Fibroblast of skin of left quadriceps (primary cell): Measurements from ENCODE around the gene SH3TC1.

Source experiments
- DNase-seq, 2 experiments: peaks; one replicate each; pipeline ENCODE4 v3.0.0-alpha.2; 2013; ENCODE audit warnings: low read depth in 2 of 2

The SH3TC1 gene

GRCh38 chr4:8198206-8198905 lies 734 bp upstream of the SH3TC1 start:
- DNase-seq, result no peak

GRCh38 chr4:8199594-8200301 lies 658 bp downstream of the SH3TC1 start:
- no peak for DNase-seq

GRCh38 chr4:8200302-8200975 lies 1.3 kb downstream of the SH3TC1 start:
- no peak for DNase-seq

- no peak for DNase-seq
Measured at GRCh38 chr4:8201321-8201781, 2.3 kb downstream of the SH3TC1 start.

GRCh38 chr4:8202108-8203051 lies 3.3 kb downstream of the SH3TC1 start:
- DNase-seq, result no peak

- DNase-seq, result no peak
Measured at GRCh38 chr4:8203052-8203401, 3.9 kb downstream of the SH3TC1 start.

DNA sequence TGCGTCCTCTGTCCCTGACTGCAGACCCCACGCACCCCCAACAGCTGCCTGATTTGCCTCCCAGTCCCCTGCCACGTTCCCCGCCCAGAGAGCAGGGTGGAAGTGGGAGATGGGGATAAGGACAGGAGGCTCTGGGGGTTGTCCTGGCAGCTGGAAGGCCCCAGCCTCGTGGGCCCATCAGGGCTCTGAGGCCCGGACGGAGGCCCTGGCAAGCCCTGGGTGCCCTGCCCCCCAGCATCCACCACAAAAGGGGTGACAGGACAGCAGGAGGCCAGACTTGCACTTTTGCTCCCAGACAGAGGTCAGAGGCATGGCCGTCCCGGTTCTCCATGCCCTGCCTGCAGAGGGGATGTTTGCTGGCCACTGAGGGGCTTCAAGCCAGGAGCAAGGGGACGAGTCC lies 4.7 kb downstream of the SH3TC1 start:
- DNase-seq, result no peak

- no peak for DNase-seq
Measured at GRCh38 chr4:8204576-8205227, 5.6 kb downstream of the SH3TC1 start.

GRCh38 chr4:8205241-8205707 lies 6.2 kb downstream of the SH3TC1 start:
- no peak for DNase-seq

- DNase-seq, result no peak
Measured at GRCh38 chr4:8205749-8206611, 6.9 kb downstream of the SH3TC1 start.

DNA sequence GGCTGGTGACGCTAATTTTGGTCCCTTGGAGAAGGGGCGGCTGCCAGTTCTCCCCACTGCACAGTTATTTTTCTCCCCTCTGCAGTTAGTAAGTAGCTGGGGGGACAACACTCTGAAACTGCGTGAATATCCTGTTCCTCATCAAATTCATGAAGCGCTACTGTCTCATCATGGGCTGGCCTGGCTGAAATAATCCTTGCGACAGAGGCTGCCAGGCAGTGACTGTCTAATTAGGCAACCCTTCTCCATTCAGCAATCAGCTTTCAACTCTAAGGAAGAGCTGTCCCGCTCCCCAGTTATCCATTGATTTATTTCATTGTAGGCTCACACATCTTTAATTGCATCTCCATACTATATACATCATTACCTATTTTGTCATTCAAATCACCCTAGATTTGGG lies 8.2 kb downstream of the SH3TC1 start:
- no peak for DNase-seq

- no peak for DNase-seq
Measured at GRCh38 chr4:8208565-8208964, 9.5 kb downstream of the SH3TC1 start.

DNA sequence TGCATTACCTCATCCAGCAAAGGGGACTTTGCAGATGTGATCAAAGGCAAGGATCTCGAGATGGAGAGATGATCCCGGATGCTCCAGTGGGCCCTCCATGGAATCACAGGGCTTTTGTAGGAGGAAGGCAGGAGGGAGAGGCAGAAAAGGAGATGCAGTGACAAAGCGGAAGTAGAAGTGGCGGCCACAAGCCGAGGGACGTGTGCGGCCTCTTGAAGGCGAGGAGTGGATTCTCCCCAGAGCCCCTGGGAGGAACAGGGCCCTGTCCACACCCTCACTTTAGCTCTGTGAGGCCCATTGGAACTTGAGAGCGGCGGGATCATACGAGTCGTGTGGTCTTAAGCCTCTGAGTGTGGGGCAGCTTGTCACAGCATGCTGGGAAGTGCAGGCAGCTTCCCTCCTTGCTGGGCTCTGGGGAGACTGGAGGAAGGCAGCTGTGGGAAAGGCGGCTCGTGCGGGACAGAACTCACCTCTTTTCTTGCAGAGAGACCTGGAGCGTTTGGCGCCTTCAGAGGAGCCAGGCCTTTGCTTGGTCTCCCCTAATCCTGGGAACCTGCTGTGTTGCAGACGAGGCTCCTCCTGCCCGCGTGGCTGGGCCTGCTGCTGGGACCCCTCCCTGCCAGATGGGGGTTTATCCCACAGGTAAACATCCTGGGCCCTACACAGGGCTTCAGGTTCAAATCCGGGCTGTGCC lies 10.2 kb downstream of the SH3TC1 start:
- no peak for DNase-seq

GRCh38 chr4:8210010-8210409 lies 10.9 kb downstream of the SH3TC1 start:
- DNase-seq, result no peak

- no peak for DNase-seq
Measured at GRCh38 chr4:8210616-8211015, 11.5 kb downstream of the SH3TC1 start.

GRCh38 chr4:8211251-8211650 lies 12.2 kb downstream of the SH3TC1 start:
- no peak for DNase-seq

GRCh38 chr4:8211737-8212581 lies 12.9 kb downstream of the SH3TC1 start:
- DNase-seq, result no peak

DNA sequence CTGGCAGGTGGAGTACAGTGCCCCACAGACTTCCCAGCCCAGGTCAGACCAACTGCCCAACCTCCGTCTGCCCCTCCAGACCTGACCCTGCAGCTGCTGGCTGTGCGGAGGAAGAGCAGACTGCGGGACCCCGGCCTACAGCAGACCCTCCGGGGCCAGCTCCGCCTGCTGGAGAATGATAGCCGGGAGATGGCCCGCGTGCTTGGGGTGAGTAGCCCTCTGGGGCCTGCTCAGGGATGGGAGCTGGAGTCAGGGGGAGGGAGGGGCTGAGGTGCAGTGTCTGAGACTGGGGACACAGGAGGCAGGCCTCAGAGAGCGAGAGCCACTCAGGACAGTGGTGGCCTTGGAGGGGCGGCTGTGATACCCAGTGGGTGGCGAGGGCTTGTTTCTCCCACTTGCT lies 13.5 kb downstream of the SH3TC1 start:
- DNase-seq, result no peak

DNA sequence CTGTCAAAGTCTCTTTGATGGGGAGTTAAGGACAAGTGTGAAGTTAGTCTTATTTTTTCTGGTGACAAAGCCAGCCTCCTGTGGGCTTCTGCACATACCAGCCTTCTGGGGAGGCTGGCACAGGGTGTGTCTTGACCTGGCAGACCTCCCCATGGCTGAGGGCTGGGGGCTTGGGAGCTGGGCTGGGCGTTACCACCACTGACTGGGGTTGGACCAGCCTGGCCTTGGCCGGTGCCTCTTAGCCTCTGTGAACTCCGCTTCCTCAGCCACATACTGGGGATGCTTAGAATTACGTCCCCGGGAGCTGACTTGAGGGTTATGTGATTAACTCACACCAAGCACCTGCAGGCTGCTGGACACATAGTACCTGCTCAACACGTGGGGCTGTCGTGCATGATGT lies 14.0 kb downstream of the SH3TC1 start:
- DNase-seq, result no peak
